NT2/D1 (cell line): ENCODE results near the gene CAPN9.

Experiments used
- SUZ12 ChIP-seq: IDR thresholded peaks from 2 replicates; pipeline ENCODE4 v1.6.1; 2011; ENCODE audit not compliant: insufficient read length, insufficient read depth; ENCODE audit errors: extremely low read depth
- YY1 ChIP-seq: IDR thresholded peaks from 2 replicates; pipeline ENCODE4 v1.6.1; 2011; ENCODE audit not compliant: insufficient read length, insufficient read depth

DNA sequence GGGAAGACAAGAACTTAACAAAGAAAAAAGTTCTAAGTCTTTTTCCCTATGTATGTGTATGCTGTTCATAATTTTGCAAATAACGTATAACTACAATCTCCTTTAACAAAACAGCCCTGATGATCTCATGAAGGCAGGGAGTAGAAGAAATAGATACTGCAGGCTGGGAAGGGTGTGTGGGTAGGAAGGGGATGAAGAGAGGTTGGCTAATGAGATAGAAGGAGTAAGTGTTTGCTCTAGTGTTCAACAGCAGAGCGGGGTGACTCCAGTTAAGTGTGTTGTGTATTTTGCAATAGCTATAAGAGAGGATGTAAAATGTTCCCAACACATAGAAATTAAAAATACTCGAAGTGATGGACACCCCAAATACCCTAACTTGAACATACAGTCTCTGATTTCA is 101.0 kb downstream of the CAPN9 start:
- TF ChIP-seq SUZ12 = no peak
- no peak for TF ChIP-seq YY1
